GM23248 (cell line): Measurements from ENCODE around the gene SMIM43.

Experiments
- EZH2 ChIP-seq: fragments of 200-600 bp; sonication (generic); IDR thresholded peaks from 2 replicates; pipeline ENCODE4 v1.6.1; 2018; ENCODE audit warnings: antibody characterized with exemption, mild to moderate bottlenecking; ENCODE audit not compliant: insufficient read depth, poor library complexity, severe bottlenecking
- EZH2phosphoT487 ChIP-seq: fragments of 200-600 bp; sonication (generic); IDR thresholded peaks from 2 replicates; pipeline ENCODE4 v1.6.1; 2018; ENCODE audit warnings: antibody characterized with exemption, moderate library complexity, mild to moderate bottlenecking, low read depth; ENCODE audit not compliant: insufficient read depth

DNA sequence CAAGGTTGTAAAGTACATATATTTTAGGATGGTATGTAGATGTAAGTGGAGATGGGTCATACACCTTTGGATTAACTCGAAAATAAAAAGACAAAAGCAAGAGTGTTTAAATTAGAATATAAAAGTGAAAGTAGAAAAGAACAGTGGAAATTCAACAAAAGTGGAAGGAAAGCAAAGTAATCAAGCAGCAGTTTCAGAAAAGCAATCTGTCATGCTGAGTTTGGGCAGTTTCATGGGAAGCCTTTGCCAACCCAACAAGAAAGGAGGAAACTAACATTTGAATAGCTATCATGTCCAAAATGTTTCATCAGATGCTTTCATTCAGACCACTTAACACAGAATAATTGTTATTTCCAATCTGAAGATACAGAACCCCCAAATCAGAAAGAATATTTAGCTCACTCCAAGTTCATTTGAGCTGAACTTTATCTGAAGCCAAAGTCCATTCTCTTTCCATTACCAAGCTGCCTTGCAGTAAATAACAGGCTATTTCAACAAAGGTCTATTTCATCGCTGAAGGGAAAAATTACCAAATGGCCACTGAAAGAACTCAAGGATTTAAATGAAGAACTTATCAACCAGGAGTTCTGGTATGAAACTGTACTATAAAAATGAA, 34.4 kb upstream of the SMIM43 start:
- TF ChIP-seq EZH2 (no peak), EZH2phosphoT487 (no peak)
